ENCODE results near the gene NUPR1. TPM values are rescaled to one million over a fixed set of nuclear protein-coding genes. Genes with fewer than 3 reads are reported as not detected.

Gene NUPR1
- total and polyA plus RNA-seq, 2 of the 13 experiments (the other 11 are each of a cell fraction or from before 2014, with no cell fraction given): 18.0 to 25.6 TPM

- TF ChIP-seq ZNF501 (CRISPR knock-in tag; IDR thresholded peaks at IDR 0.05) (peak; percentile 79; the same call in 1 of the 2 replicates), FUBP1 (CRISPR knock-in tag; IDR thresholded peaks at IDR 0.05; ENCODE audit: borderline replicate concordance) (no peak), HMG20A (CRISPR knock-in tag; IDR thresholded peaks at IDR 0.05; ENCODE audit: borderline replicate concordance) (0 out of 2 replicates have a peak, but pooled peaks have one; percentile 13), SMAD1 (CRISPR knock-in tag; IDR thresholded peaks at IDR 0.05; ENCODE audit: borderline replicate concordance, low read depth) (no peak), ZBTB7A (CRISPR knock-in tag; IDR thresholded peaks at IDR 0.05) (no peak), HNF4A (CRISPR knock-in tag; IDR thresholded peaks at IDR 0.05) (peak; percentile 13; the same call in 1 of the 2 replicates), CEBPB (IDR thresholded peaks at IDR 0.05; ENCODE audit: borderline replicate concordance, low read depth, low read length) (no peak), ZNF296 (CRISPR knock-in tag; conservative IDR thresholded peaks at IDR 0.05) (no peak), ATF4 (CRISPR knock-in tag; IDR thresholded peaks at IDR 0.05) (no peak; a peak in 1 of 4 replicates), MAFF (IDR thresholded peaks at IDR 0.05; ENCODE audit: low read depth, low read length) (no peak), MYNN (CRISPR knock-in tag; IDR thresholded peaks at IDR 0.05; ENCODE audit: low read depth) (peak; percentile 57; the same call in 1 of the 2 replicates), ATF5 (CRISPR knock-in tag; IDR thresholded peaks at IDR 0.05; ENCODE audit: low read depth) (no peak), TEAD2 (CRISPR knock-in tag; IDR thresholded peaks at IDR 0.05) (no peak), ZFX (CRISPR knock-in tag; IDR thresholded peaks at IDR 0.05; ENCODE audit: low read depth) (peak; percentile 95), ZNF446 (CRISPR knock-in tag; IDR thresholded peaks at IDR 0.05) (no peak; the same call in 1 of the 2 replicates), ZNF784 (CRISPR knock-in tag; IDR thresholded peaks at IDR 0.05; ENCODE audit: borderline replicate concordance) (no peak), MAX (IDR thresholded peaks at IDR 0.05) (peak; percentile 97), NFE2 (CRISPR knock-in tag; IDR thresholded peaks at IDR 0.05) (no peak; the same call in 1 of the 2 replicates), BRF2 (CRISPR knock-in tag; IDR thresholded peaks at IDR 0.05) (no peak), RAD51 (IDR thresholded peaks at IDR 0.05; ENCODE audit: borderline replicate concordance) (peak; percentile 100), ZNF775 (CRISPR knock-in tag; IDR thresholded peaks at IDR 0.05; ENCODE audit: borderline replicate concordance) (no peak), GMEB2 (CRISPR knock-in tag; IDR thresholded peaks at IDR 0.05; ENCODE audit: low read depth) (no peak), DDIT3 (CRISPR knock-in tag; IDR thresholded peaks at IDR 0.05) (no peak)
These were observed 46.8 kb downstream of the NUPR1 start, which contains the start of gene CLN3 (continued) for GRCh38 chr16:28491970-28492474.
